Breast epithelium (tissue), 4 donors: ENCODE measurements around the gene EPS8L3. TPM values are rescaled to one million over a fixed set of nuclear protein-coding genes. Genes with fewer than 3 reads are reported as not detected.

ENCODE experiments used
- DNase-seq, 2 donors: peaks; one replicate each; pipeline ENCODE4 v3.0.0-alpha.2; 2019; ENCODE audit warnings: low spot score in 2 of 2
- H3K27ac ChIP-seq, 2 donors: fragments of 200-600 bp; sonication (generic) in 1 of 2; one replicate each; pipeline ENCODE4 v1.5.1; 2016 to 2019; ENCODE audit warnings: mild to moderate bottlenecking in 1 of 2
- H3K27me3 ChIP-seq, 2 donors: fragments of 200-600 bp; sonication (generic) in 1 of 2; one replicate each; pipeline versions ENCODE4 v1.5.1 to v1.6.0; 2017 to 2019; ENCODE audit warnings: control low read depth in 1 of 2, mild to moderate bottlenecking in 1 of 2
- H3K36me3 ChIP-seq: fragments of 200-600 bp; one replicate; pipeline ENCODE4 v1.5.1; 2019
- H3K4me1 ChIP-seq, 2 donors: fragments of 200-600 bp; sonication (generic); one replicate each; pipeline ENCODE4 v1.5.1; 2016 to 2019; ENCODE audit warnings: control low read depth in 1 of 2
- H3K4me3 ChIP-seq, 3 donors: fragments of 200-600 bp; sonication (generic); 1 replicate in 2 of 3; 2 replicates in 1 of 3; pipeline ENCODE4 v1.5.1; 2016 to 2019; ENCODE audit warnings: mild to moderate bottlenecking in 3 of 3, moderate library complexity in 2 of 3
- H3K9me3 ChIP-seq, 2 donors: fragments of 200-600 bp; sonication (generic) in 1 of 2; one replicate each; pipeline ENCODE4 v1.5.1; 2016 to 2019; ENCODE audit warnings: control low read depth in 1 of 2
- CTCF ChIP-seq, 3 donors: fragments of 450-650 bp; IDR thresholded peaks; one replicate each; pipeline ENCODE4 v1.5.1; 2016 to 2017; ENCODE audit warnings: antibody characterized with exemption in 3 of 3, mild to moderate bottlenecking in 3 of 3, moderate library complexity in 3 of 3
- POLR2A ChIP-seq: fragments of 450-650 bp; IDR thresholded peaks from one replicate; pipeline ENCODE4 v1.6.1; 2016; ENCODE audit warnings: antibody characterized with exemption, mild to moderate bottlenecking, moderate library complexity
- POLR2AphosphoS5 ChIP-seq, 3 donors: sonication (generic); formaldehyde crosslinking; IDR thresholded peaks; one replicate each; pipeline ENCODE4 v1.6.1; 2017; ENCODE audit warnings: antibody characterized with exemption in 3 of 3
- intact Hi-C: fragments of 100-400 bp; cut with DNase I; formaldehyde crosslinking; loops from one replicate; pipeline ENCODE4 v1.15.1; 2023; ENCODE audit warnings: low total_unique reads
- total RNA-seq, 3 donors: library from RNA; depleted of rRNA; stranded (reverse); fragments of >200 nt; gene quantifications; one replicate each; pipeline ENCODE4 v1.1.0, GENCODE V29; 2016

EPS8L3 gene
- total RNA-seq, 3 donors from 2014 or later = 3.6 TPM; not detected in 2

GRCh38 chr1:109792056-109792831 lies 28.5 kb upstream of the EPS8L3 start:
- no peaks in the 10 kb centered on the region for H3K9me3 ChIP-seq
- H3K27ac ChIP-seq = peak overlapping the region; percentile 73 to 82
- H3K4me1 ChIP-seq = peaks cover 20 to 24% of the 10 kb centered on the region in 2 donors
- intact Hi-C loops = no loop called here
- no peaks in the 10 kb centered on the region for H3K27me3 ChIP-seq
- peak overlapping the region in 1 of 3 donors; percentile 22 for H3K4me3 ChIP-seq
- TF ChIP-seq POLR2A = no peak
- no peak for TF ChIP-seq POLR2AphosphoS5 (IDR thresholded peaks at IDR 0.05)
- no peak for TF ChIP-seq CTCF (IDR thresholded peaks at IDR 0.05)
- DNase-seq = peak; percentile 58 to 62
- H3K36me3 ChIP-seq = no peaks in the 10 kb centered on the region

GRCh38 chr1:109791495-109792043 lies 27.8 kb upstream of the EPS8L3 start:
- H3K4me3 ChIP-seq = no peak overlapping the region
- H3K9me3 ChIP-seq = no peaks in the 10 kb centered on the region
- no peak for TF ChIP-seq POLR2A
- no peak for TF ChIP-seq POLR2AphosphoS5 (IDR thresholded peaks at IDR 0.05)
- no peak for TF ChIP-seq CTCF (IDR thresholded peaks at IDR 0.05)
- peaks cover 20 to 24% of the 10 kb centered on the region in 2 donors for H3K4me1 ChIP-seq
- intact Hi-C loops = no loop called here
- no peaks in the 10 kb centered on the region for H3K27me3 ChIP-seq
- peak overlapping the region; percentile 0 to 23 for H3K27ac ChIP-seq
- peak in 1 of 2 donors; percentile 35 for DNase-seq
- H3K36me3 ChIP-seq = no peaks in the 10 kb centered on the region

GRCh38 chr1:109790735-109791494 lies 27.2 kb upstream of the EPS8L3 start:
- Histone ChIP-seq H3K36me3 (no peaks in the 10 kb centered on the region), H3K27me3 (no peaks in the 10 kb centered on the region), H3K9me3 (no peaks in the 10 kb centered on the region), H3K4me1 (peaks cover 20 to 24% of the 10 kb centered on the region in 2 donors), H3K27ac (peak overlapping the region; percentile 0 to 23), H3K4me3 (no peak overlapping the region)
- intact Hi-C loops = no loop called here
- DNase-seq = peak in 1 of 2 donors; percentile 30
- TF ChIP-seq POLR2AphosphoS5 (IDR thresholded peaks at IDR 0.05) (no peak), POLR2A (no peak), CTCF (IDR thresholded peaks at IDR 0.05) (no peak)

GRCh38 chr1:109790329-109790728 lies 26.6 kb upstream of the EPS8L3 start:
- intact Hi-C loops = no loop called here
- H3K27ac ChIP-seq = peak overlapping the region in 1 of 2 donors; percentile 23
- H3K4me1 ChIP-seq = peaks cover 20 to 24% of the 10 kb centered on the region in 2 donors

More at GRCh38 chr1:109790329-109790728, 26.6 kb upstream of the EPS8L3 start:
- DNase-seq = peak in 1 of 2 donors; percentile 9
- Histone ChIP-seq H3K4me3 (no peak overlapping the region), H3K36me3 (no peaks in the 10 kb centered on the region), H3K9me3 (no peaks in the 10 kb centered on the region), H3K27me3 (no peaks in the 10 kb centered on the region)
- TF ChIP-seq POLR2A (no peak), CTCF (IDR thresholded peaks at IDR 0.05) (no peak), POLR2AphosphoS5 (IDR thresholded peaks at IDR 0.05) (no peak)
